ENCODE results near the gene HTR3D. TPM values are rescaled to one million over a fixed set of nuclear protein-coding genes. Genes with fewer than 3 reads are reported as not detected.

The HTR3D gene
- total and polyA plus RNA-seq, 2 of the 4 experiments (the other 2 are of a cell fraction) = not detected

- TF ChIP-seq RAD21 (IDR thresholded peaks at IDR 0.05; ENCODE audit: low read length) (peak; percentile 68), USF2 (IDR thresholded peaks at IDR 0.05; ENCODE audit: low read depth, low read length) (no peak)
Measured at GRCh38 chr3:184016811-184017671, 14.5 kb upstream of the HTR3D start (continued).
